Cardiac septum (tissue), 1 donor: Measurements from ENCODE around the gene DOCK3. TPM values are rescaled to one million over a fixed set of nuclear protein-coding genes. Genes with fewer than 3 reads are reported as not detected.
A peak's percentile ranks its signal among the peaks of the same experiment; 100 is the strongest.
"Not testable (repeated sequence)": the region's sequence is repeated elsewhere in the genome, so short reads cannot be mapped to it uniquely, and the experiment has no call there.

ENCODE experiments used
- DNase-seq: peaks from one replicate; pipeline ENCODE4 v3.0.0-alpha.2; 2020; ENCODE audit warnings: low spot score
- intact Hi-C: fragments of 100-400 bp; cut with DNase I; formaldehyde crosslinking; loops from one replicate; pipeline ENCODE4 v1.14.0; 2022
- total RNA-seq: library from RNA; stranded (reverse); fragmentation: NEBNext Ultra II Directional; extraction: Animal tissue kit (Norgen Biotek cat#: 25700); gene quantifications from one replicate; pipeline ENCODE4 v1.2.1, GENCODE V29; 2021
- donor health status: DM: no; HTN: no; CAD: no.

DOCK3 gene
- total RNA-seq, 1 donor from 2014 or later: 6.1 TPM

DNA sequence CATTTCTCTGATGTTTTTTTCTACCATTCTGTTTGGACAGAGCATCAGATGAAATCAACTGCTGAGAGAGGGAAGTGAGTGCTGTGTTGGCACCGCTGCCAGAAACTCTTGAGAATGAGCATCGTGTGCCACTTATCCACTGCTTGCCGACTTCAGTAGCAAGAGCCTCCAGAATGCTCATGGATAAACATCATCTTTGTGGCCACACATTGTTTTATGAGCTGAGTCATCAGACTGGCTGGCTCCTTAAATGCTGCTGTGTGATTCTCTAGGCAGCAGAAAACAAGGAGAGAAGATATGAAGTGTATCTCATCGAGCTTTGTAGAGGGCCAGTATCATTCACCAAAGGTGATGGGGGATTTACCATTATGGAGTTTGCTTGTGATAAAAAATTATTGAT, 3.4 kb upstream of the DOCK3 start:
- intact Hi-C loops: loop anchor here (10.0 kb wide), 1 partner anchor 203 kb away; no protein-coding TSS in a partner anchor
- no peak for DNase-seq

DNA sequence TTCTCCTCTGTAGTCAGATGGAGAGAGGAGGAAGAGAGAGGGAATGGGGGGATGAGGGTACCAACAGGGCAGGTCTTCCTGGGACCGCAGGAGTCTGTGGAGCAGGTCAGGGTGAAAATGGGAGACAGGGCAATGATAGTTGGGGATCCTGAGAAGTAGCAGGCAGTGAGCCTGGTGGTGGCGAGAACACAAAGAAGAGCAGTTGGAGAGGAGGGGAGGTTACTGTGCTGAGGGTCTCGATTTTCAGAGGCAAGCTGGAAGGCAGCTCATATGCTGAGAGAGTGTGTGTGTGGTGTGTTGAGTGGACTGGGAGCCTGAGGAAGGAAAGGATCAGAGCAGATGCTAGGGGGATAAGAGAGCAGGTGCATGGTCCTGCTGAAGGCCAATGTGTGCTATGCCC, 2.1 kb upstream of the DOCK3 start:
- DNase-seq: no peak
- intact Hi-C loops: loop anchor here (1.0 to 10.0 kb wide), 2 partner anchors 57 to 202 kb away; no protein-coding TSS in a partner anchor

DNA sequence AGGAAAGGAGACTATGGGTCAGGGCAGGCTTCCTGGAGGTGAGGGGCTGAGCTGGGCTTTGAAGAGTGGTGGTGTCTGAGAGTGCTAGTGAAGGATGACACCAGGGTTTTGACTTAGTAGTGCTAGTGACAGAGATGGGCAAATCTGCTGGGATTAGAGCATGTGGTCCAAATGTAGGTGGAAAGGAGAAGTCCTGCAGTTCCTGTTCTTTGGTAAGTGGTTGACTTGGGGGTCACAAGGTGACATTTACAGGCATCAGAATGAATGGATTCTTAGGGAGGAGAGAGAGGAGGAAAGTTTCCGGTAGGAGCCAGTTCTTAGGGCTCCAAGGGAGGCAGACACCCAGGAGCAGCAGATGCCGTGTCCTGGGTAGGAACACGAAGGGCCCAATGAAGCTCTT, 796 bp upstream of the DOCK3 start:
- intact Hi-C loops: loop anchor here (10.0 kb wide), 1 partner anchor 201 kb away; no protein-coding TSS in a partner anchor
- DNase-seq: no peak

DNA sequence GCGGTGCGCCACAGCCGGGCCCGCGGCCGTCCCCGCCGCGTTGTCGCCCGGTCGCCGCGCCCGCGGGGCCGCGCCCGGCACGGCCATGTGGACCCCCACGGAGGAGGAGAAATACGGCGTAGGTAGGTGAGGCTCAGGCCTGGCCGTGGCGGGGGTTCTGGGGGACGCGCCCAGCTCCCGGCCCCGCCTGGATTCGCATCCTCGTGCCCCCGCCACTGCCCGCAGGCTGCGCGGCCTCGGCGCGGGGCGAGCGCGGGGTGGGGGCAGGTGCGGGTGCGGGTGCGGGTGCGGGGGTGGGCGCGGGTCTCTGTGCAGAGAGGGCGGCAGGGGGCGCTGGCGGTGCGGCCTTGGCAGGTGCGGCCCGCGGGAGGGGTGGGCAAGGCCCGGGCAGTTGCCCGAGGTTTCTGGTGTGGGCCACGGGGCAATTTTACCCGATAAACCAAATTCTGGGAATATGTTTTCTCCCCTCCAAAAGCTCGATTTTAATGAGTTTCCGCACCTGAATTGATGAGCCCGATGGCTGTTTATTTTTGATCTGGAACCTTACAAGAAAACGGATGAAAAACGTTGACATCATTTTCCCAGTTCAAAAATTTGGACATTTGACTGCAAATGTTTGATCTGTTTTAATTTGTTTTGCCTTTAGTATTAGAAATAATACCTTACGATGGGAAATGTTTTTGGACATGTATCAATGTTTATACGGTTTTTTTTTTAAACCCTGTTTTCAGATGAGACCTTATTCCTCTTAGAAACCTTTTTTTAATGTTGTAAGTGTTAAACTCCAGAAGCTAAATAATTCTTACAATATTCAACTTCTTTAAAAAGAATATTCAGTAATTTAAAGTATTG, 678 bp downstream of the DOCK3 start:
- intact Hi-C loops: loop anchor here (10.0 kb wide), 1 partner anchor 199 kb away; no protein-coding TSS in a partner anchor
- DNase-seq: peak; percentile 83

DNA sequence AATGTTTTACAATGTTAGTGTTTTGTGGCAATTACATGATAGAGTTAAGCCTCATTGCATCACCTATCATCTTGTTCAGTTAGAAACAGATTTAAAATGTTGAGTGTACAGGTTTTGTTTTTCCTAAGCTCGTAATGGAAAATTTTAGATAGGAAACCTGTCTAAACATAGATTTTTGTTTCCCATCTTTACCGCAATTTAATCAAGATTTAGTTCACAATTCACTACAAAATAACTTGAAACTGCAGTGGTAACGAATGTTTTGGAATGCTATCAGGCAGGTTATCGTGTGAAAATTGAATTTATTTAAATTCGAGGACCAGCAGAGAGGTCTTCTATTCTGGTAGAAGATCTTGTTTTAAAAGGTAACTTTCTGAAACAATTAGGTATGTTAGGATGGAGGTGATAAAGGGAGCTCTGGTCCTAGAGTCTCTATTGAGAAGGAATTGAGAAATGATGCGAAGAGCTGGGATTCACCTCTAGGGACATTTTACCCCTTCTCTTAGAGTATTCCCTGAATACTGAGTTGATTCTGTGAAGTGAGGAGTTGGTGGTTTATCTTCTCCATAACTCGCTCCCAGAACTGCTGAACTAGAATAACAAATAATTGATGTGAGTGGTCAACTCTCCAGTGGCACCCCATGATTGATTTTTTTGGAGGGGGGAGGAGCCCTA, 1.4 kb downstream of the DOCK3 start:
- intact Hi-C loops: loop anchor here (10.0 kb wide), 1 partner anchor 199 kb away; no protein-coding TSS in a partner anchor

DNA sequence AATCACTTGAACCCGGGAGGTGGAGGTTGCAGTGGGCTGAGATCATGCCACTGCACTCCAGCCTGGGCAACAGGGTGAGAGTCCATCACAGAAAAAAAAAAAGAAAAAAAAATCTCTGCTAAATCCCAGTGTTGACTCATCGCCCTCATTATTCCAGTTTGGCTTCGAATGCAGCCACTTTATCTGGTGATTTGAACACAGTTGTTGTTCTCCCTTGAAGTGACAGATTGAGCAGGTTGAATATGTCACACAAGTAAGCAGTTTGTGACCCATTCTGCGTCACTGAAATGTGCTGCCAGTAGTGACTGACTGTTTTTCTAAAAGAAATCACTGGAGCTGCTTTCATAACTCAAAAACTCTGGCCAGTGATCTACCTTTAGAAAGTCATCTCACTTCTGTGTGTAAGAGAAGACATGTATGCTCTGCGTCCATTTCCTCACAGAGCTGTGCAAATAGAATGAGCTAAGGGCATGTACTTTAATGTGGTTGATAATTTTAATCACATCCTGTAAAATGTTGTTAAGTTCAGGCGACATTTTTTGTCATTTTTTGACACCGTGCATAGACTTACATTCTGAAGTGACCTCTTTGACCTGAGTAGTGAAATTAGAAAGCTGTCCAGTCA, 12.5 kb downstream of the DOCK3 start:
- DNase-seq: no peak
- intact Hi-C loops: loop anchor here (10.0 kb wide), 1 partner anchor 688 kb away; no protein-coding TSS in a partner anchor

More for the DNA sequence above, 1.4 kb downstream of the DOCK3 start:
- no peak for DNase-seq

DNA sequence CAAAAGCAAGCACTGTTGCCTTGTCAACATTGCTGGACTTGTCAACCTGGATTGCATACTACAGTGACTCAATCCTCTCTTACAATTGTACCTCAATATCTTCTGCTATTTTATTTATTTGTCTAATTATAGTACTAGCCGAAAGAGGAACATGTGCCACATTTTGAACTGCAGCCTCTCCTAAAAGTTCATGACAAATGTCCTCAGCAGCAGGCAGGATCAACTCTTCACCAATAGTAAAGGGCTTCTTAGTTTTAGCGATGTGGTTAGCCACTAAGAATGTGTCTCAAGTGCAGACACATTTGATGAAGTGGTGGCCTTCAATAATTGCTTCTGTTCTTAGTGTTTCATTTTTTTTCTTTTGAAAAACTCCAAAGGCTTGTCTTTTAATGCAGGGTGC, 13.2 kb downstream of the DOCK3 start:
- no peak for DNase-seq
- intact Hi-C loops: loop anchor here (10.0 kb wide), 1 partner anchor 687 kb away; no protein-coding TSS in a partner anchor

DNA sequence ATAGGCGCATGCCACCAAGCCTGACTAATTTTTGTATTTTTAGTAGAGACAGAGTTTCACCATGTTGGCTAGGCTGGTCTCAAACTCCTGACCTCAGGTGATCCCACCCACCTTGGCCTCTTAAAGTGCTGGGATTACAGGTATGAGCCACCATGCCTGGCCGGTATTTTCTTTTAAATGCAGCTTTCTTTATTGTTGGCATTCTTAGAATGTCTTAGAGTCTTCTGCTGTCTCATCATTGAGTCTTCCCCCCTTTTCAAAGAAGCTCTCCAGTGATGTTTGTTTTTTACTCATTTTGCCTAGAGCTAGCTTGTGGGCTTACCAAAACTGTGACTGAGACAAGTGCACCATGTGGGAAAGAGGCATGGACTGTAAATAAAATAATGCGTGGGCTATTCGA, 13.9 kb downstream of the DOCK3 start:
- not testable (repeated sequence) for DNase-seq
- intact Hi-C loops: loop anchor here (10.0 kb wide), 1 partner anchor 686 kb away; no protein-coding TSS in a partner anchor

DNA sequence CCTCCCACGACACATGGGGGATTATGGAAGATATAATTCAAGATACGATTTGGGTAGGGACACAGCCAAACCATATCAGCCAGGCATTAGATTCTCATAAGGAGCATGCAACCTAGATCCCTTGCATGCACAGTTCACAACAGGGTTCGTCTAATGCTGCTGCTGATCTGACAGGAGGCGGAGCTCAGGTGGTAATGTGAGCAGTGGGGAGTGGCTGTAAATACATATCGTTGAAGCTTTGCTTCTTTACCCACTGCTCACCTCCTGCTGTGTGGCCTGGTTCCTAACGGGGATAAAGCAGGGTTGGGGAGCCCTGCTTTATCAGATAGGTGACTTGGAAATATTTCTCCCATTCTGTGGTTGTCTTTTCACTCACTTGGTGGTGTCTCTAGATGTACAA, 14.8 kb downstream of the DOCK3 start:
- DNase-seq: no peak
- intact Hi-C loops: loop anchor here (10.0 kb wide), 1 partner anchor 685 kb away; no protein-coding TSS in a partner anchor

DNA sequence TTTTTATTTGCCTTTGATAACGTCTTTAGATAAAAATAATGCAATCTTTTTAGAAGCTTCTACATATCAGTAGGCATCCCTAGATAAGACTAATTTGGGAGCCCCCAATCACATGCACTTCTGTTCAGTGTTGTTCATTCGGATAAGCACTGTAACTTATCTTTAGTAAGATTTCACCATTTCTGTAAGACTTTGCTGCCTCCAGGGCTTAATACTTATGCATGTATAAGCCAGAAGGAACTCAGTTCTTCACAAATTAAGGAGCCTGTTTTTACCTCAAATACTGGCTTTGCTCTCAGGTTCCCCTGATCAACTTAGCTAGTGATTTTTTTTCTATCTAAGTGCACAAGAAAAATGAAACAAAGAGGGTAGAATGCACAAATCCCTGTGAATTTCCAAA, 20.3 kb downstream of the DOCK3 start:
- no peak for DNase-seq
- intact Hi-C loops: no loop called here

DNA sequence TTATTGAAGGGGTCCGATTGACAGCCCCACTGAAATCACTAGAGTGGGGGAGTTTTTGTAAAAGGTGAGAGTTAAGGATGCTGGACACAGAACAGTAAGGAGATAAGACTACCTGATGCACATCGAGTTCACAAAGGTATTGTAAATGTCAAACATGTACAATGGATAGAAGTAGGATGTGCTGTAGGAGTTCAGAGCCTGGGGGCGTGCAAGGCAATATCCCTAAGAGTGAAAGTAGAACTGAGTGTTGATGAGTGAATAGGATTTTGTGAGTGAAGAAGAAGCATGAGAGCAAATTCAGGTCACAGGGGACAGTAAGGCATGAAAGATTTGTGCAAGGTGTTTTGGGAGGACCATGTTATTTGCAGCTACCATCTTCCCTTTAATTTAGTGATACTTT, 21.5 kb downstream of the DOCK3 start:
- no peak for DNase-seq
- intact Hi-C loops: no loop called here

DNA sequence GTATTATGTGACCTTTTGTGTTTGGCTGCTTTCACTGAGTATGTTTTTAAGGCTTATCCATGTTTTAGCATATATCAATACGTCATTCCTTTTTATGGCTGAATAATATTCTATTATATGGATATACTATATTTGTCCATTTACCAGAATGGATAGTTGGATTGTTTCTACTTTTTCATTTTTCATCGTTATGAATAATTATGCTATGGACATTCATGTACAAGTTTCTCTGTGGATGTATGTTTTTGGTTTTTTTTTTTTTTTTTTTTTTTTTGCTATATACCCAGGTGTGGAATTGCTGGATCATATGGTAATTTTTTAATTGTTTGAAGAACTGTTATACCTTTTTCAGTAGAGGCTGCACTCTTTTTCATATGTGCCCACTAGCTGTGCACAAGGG, 23.5 kb downstream of the DOCK3 start:
- intact Hi-C loops: no loop called here

DNA sequence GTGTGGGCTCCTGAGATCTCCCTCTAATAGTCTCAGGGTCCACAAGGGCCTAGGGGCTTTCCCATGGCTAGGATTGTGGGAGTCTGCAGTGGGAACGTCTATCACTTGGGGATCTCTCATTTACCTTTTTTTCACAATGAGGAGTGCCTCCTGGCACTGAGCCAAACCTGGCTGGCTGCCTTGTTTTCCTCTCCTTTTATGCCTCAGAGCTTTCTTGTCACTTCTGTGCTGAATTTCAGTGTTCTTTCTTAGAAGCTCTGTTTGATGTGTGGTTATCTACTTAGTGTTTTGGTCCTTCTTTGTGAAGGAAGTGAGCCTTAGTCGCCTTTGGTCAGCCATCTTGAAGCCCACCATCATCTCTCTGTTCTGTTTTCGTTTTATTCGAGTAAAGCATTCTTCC, 33.9 kb downstream of the DOCK3 start:
- no peak for DNase-seq

More for the DNA sequence above, 23.5 kb downstream of the DOCK3 start:
- no peak for DNase-seq

DNA sequence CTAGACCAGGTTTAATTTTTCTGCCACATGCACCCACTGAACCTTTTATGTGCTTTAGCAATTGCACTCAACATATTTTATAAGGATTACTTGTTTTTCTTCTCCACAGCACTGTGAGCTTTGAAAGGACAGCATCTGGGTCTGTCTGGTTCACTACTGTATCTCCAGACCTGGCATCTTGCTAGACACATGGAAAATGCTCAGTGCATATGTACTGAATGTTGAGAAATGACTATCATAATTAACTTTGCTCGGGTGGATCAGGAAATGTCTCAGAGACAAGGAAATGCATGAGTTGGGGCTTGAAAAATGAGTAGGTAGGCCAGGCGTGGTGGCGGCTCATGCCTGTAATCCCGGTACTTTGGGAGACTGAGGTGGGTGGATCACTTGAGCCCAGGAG, 40.2 kb downstream of the DOCK3 start:
- DNase-seq: no peak

More for the DNA sequence above, 33.9 kb downstream of the DOCK3 start:
- intact Hi-C loops: no loop called here

DNA sequence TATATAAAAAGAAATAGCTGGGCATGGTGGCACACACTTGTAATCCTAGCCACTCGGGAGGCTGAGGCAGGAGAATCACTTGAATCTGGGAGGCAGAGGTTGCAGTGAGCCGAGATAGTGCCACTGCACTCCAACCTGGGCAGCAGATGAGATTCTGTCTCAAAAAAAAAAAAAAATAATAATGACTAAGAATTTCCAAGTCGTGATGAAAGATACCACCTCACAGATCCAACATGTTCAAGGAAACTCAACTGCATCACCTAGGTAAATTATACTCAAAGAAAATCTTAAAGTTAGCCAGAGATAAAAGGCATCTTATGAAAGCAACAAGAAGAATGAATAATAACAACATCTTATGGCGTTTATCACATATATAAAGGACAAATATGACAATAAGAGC, 50.1 kb downstream of the DOCK3 start:
- intact Hi-C loops: no loop called here
- DNase-seq: no peak

More for the DNA sequence above, 40.2 kb downstream of the DOCK3 start:
- intact Hi-C loops: no loop called here

DNA sequence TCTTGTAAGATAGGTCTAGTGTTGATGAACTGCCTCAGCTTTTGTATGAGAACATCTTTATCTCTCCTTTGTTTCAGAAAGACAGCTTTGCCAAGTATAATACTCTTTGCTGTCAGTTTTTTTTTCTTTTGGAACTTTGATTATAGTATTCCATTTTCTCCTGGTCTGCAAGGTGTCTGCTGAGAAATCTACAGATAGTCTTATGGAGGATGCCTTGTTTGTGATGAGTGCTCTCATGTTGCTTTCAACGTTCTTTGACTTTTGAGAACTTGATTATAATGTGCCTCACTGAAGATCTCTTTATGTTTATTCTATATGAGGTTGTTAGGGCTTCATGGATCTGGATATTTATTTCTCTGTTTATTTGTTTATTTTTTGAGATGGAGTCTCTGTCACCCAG, 60.3 kb downstream of the DOCK3 start:
- DNase-seq: no peak

DNA sequence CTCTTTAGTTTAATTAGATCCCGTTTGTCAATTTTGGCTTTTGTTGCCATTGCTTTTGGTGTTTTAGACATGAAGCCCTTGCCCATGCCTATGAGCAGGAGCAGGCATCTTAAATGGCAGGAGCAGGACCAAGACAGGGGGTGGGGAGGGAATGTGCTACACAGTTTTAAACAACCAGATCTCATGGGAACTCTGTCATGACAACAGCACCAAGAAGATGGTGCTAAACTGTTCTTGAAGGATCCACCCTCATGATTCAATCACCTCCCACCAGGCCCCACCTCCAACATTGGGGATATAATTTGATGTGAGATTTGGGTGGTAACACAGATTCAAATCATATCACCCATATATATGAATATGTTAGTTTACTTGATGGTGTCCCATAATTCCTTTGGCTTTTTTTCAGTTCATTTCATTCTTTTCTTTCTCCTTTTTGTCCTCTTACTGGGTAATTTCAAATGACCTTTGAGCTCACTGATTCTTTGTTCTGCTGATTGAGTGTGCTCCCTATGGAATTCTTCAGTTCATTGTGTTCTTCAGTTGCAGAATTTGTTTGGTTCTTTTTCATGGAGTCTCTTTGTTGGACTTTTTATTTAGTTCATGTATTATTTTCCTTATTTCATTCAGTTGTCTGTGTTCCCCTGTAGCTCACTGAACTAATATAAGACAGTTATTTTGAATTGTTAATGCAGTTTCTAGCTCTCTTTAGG, 62.6 kb downstream of the DOCK3 start:
- intact Hi-C loops: no loop called here
- no peak for DNase-seq

More for the DNA sequence above, 60.3 kb downstream of the DOCK3 start:
- intact Hi-C loops: no loop called here

DNA sequence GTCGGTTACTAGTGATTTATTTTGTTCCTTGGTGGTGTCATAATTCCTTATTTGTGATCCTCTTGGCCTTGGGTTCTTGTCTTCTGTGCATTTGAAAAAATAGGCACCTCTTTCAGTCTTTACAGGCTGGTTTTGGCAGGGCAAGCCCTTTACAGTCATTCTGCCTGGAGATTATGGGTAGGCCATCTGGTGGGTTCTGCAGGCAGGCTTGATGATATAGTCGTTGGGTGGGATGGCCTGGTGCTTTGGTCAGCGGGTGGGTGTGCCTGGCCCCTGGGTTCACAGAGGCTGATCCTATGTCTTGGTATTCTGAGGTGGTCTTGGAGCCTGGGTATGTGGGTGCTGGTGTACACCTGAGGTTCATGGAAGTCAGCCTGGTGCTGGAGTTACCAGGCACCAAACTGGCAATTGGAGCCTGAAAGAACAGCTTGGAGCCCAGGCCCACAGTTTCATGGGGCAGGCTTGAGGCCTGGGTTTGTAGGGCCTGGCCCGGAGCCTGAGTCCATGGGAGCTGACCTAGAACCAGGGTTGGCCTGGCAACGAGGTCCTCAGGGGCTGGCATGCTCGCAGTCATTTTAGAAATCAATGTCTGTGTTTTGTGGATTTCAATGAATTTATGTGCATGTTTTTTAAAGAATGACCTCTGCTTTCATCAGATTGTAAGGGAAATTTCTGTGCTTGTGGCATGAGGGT, 63.3 kb downstream of the DOCK3 start:
- DNase-seq: no peak
- intact Hi-C loops: no loop called here

DNA sequence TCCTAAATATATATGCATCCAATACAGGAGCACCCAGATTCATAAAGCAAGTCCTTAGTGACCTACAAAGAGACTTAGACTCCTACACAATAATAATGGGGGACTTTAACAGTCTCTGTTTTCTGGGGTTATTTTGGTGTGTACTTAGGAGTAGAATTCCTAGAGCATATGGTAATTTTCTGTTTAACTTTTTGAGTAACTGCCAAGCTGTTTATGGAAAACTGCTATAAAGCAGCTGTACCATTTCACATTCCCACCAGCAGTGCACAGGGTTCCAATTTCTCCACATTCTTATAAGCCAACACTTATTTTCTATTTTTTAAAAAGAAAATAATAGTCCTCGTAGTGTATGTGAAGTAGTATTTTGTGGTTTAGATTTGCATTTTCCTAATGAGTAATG, 68.9 kb downstream of the DOCK3 start:
- intact Hi-C loops: no loop called here
- DNase-seq: no peak
